Parathyroid adenoma (tissue), 2 donors: ENCODE results near the gene OR6N2.

ENCODE experiments used
- H2AFZ ChIP-seq: fragments of 300-600 bp; sonication (generic); one replicate; pipeline ENCODE4 v1.7.0; 2017; ENCODE audit warnings: antibody characterized with exemption, mild to moderate bottlenecking
- H3K27ac ChIP-seq: fragments of 300-600 bp; sonication (generic); one replicate; pipeline ENCODE4 v1.7.0; 2017
- H3K27me3 ChIP-seq: fragments of 300-600 bp; sonication (generic); one replicate; pipeline ENCODE4 v1.7.0; 2017; ENCODE audit warnings: low read length; ENCODE audit not compliant: control insufficient read depth, insufficient read depth
- H3K36me3 ChIP-seq: fragments of 300-600 bp; sonication (generic); one replicate; pipeline ENCODE4 v1.7.0; 2017; ENCODE audit warnings: low read length; ENCODE audit not compliant: control insufficient read depth, insufficient read depth
- H3K4me1 ChIP-seq: fragments of 300-600 bp; sonication (generic); one replicate; pipeline ENCODE4 v1.7.0; 2017; ENCODE audit warnings: control low read depth
- H3K4me2 ChIP-seq: fragments of 300-600 bp; sonication (generic); one replicate; pipeline ENCODE4 v1.7.0; 2017; ENCODE audit warnings: low read length
- H3K4me3 ChIP-seq: fragments of 300-600 bp; sonication (generic); one replicate; pipeline ENCODE4 v1.7.0; 2017; ENCODE audit warnings: low read depth, low read length
- H3K79me2 ChIP-seq: fragments of 300-600 bp; sonication (generic); one replicate; pipeline ENCODE4 v1.7.0; 2017; ENCODE audit warnings: control low read depth
- H3K9ac ChIP-seq: fragments of 300-600 bp; sonication (generic); one replicate; pipeline ENCODE4 v1.7.0; 2017; ENCODE audit warnings: mild to moderate bottlenecking
- H3K9me3 ChIP-seq: fragments of 300-600 bp; sonication (generic); one replicate; pipeline ENCODE4 v1.7.0; 2017; ENCODE audit warnings: low read length; ENCODE audit not compliant: control insufficient read depth
- TF ChIP-seq, protein P1 (sequence below): fragments of 300-600 bp; sonication (generic); IDR thresholded peaks from one replicate; pipeline ENCODE4 v1.7.0; 2017; ENCODE audit warnings: antibody characterized with exemption, mild to moderate bottlenecking
- donor health status: primary hyperparathyroidism.

OR6N2 gene

DNA sequence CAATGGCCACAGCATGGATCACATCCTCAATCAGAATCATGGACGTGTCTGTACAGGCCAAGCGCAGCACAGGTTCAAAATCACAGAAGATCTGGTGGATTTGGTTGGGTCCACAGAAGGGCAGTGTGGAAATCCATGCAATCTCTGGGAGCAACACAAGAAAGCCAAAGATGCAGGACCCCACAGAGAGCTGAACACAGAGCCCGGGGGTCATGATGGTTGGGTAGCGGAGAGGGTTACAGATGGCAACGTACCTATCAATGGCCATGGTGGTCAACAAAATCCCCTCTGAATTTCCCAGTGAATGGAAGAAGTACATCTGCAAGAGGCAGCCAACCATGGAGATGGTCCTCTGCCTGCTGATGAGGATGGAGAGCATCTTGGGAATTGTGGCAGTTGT, 56.6 kb downstream of the OR6N2 start:
- H3K79me2 ChIP-seq = no peaks in the 10 kb centered on the region
- H3K4me3 ChIP-seq = no peak overlapping the region
- H3K27ac ChIP-seq = no peak overlapping the region
- H3K36me3 ChIP-seq = no peaks in the 10 kb centered on the region
- no peak overlapping the region for H2AFZ ChIP-seq
- H3K4me2 ChIP-seq = no peak overlapping the region
- H3K9ac ChIP-seq = no peak overlapping the region
- H3K9me3 ChIP-seq = no peaks in the 10 kb centered on the region
- TF ChIP-seq, protein P1, sequence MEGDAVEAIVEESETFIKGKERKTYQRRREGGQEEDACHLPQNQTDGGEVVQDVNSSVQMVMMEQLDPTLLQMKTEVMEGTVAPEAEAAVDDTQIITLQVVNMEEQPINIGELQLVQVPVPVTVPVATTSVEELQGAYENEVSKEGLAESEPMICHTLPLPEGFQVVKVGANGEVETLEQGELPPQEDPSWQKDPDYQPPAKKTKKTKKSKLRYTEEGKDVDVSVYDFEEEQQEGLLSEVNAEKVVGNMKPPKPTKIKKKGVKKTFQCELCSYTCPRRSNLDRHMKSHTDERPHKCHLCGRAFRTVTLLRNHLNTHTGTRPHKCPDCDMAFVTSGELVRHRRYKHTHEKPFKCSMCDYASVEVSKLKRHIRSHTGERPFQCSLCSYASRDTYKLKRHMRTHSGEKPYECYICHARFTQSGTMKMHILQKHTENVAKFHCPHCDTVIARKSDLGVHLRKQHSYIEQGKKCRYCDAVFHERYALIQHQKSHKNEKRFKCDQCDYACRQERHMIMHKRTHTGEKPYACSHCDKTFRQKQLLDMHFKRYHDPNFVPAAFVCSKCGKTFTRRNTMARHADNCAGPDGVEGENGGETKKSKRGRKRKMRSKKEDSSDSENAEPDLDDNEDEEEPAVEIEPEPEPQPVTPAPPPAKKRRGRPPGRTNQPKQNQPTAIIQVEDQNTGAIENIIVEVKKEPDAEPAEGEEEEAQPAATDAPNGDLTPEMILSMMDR = no peak
- no peaks in the 10 kb centered on the region for H3K4me1 ChIP-seq
- H3K27me3 ChIP-seq = no peaks in the 10 kb centered on the region
